ENCODE measurements around the gene CYP17A1.
A peak's percentile ranks its signal among the peaks of the same experiment; 100 is the strongest.

Gene CYP17A1

DNA sequence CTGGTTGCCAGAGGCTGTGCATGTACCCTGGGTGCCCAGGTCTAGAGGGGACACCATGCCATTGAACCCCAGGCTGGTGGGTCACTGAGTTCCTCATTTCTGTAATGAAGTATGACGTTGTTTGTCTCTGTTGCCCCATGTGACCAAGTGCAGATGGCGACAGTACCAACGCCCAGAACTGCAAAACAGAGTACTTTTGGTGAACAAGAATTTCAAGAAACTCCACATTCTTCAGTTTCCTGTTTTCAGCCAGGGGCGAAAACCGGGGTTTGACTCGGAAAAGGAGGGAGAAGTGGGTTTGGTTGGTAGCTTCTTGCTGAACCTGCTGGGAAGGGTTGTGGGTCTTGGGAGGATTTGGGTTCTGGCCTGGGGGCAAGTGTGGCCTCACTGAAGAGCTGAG, 18.2 kb downstream of the CYP17A1 start:
- H3K36me3 ChIP-seq (ENCODE audit: control insufficient read depth in 4 of 4, insufficient read depth in 4 of 4, low read length in 3 of 4) = peaks cover 0 to 13% (median 11%) of the 10 kb centered on the region in 4 experiments
- POLR2A ChIA-PET = no interaction called here
- peak overlapping the region; percentile 16 to 22 for H3K27ac ChIP-seq (ENCODE audit: insufficient read depth in 1 of 2, low read depth in 1 of 2, low read length in 2 of 2, poor library complexity in 1 of 2, severe bottlenecking in 2 of 2)
- H3K27me3 ChIP-seq (replicated peaks in 2 of 5; ENCODE audit: control insufficient read depth in 4 of 5, insufficient read depth in 5 of 5, low read length in 4 of 5) = no peaks in the 10 kb centered on the region
- peak; percentile 35 to 79 (median 73) for DNase-seq
- H3K4me3 ChIP-seq (ENCODE audit: control insufficient read depth in 1 of 7, extremely low read depth in 1 of 7, insufficient read depth in 4 of 7, low read depth in 2 of 7, low read length in 6 of 7) = no peak overlapping the region
- no peaks in the 10 kb centered on the region for H3K9me3 ChIP-seq (ENCODE audit: control extremely low read depth in 1 of 5, control insufficient read depth in 4 of 5, insufficient read depth in 2 of 5, low read depth in 1 of 5, low read length in 4 of 5)
- 0% methylated on average over 2 of the region's 6 CpGs for WGBS (ENCODE audit: insufficient coverage)
- CTCF ChIA-PET = interaction anchor here (0.9 to 7.1 kb wide), 2 partner anchors 9 to 67 kb away, joined by 3 to 27 read pairs; no protein-coding TSS in a partner anchor
- H3K4me1 ChIP-seq (ENCODE audit: control extremely low read depth in 1 of 4, control insufficient read depth in 4 of 4, insufficient read depth in 4 of 4, low read length in 3 of 4) = peaks cover 0 to 40% (median 29%) of the 10 kb centered on the region in 4 experiments

DNA sequence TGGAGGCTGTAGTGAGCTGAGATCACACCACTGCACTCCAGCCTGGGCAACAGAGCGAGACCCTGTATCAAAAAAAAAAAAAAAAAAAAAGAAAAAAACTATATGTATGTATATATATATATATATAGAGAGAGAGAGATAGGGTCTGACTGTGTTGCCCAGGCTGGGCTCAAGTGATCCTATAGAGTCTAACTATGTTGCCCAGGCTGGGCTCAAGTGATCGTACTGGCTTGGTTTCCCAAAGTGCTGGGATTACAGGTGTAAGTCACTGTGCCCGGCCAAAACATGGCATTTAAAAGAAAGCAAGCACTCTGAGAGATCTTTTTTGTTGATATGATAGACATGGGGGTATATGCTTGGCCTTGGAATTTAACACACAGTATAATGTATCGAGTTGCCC, 20.0 kb downstream of the CYP17A1 start:
- WGBS (ENCODE audit: insufficient coverage) = 97% methylated on average over 3 of the region's 4 CpGs
- Histone ChIP-seq H3K4me1 (ENCODE audit: control extremely low read depth in 1 of 4, control insufficient read depth in 4 of 4, insufficient read depth in 4 of 4, low read length in 3 of 4) (peaks cover 6 to 59% (median 38%) of the 10 kb centered on the region in 4 experiments), H3K27ac (ENCODE audit: insufficient read depth in 1 of 2, low read depth in 1 of 2, low read length in 2 of 2, poor library complexity in 1 of 2, severe bottlenecking in 2 of 2) (no peak overlapping the region), H3K36me3 (ENCODE audit: control insufficient read depth in 4 of 4, insufficient read depth in 4 of 4, low read length in 3 of 4) (peaks cover 2 to 27% (median 25%) of the 10 kb centered on the region in 4 experiments), H3K9me3 (ENCODE audit: control extremely low read depth in 1 of 5, control insufficient read depth in 4 of 5, insufficient read depth in 2 of 5, low read depth in 1 of 5, low read length in 4 of 5) (no peaks in the 10 kb centered on the region), H3K4me3 (ENCODE audit: control insufficient read depth in 1 of 7, extremely low read depth in 1 of 7, insufficient read depth in 4 of 7, low read depth in 2 of 7, low read length in 6 of 7) (no peak overlapping the region), H3K27me3 (replicated peaks in 2 of 5; ENCODE audit: control insufficient read depth in 4 of 5, insufficient read depth in 5 of 5, low read length in 4 of 5) (no peaks in the 10 kb centered on the region)
- ChIA-PET CTCF (interaction anchor here (7.1 kb wide), 1 partner anchor 65 kb away, joined by 27 read pairs; no protein-coding TSS in a partner anchor), POLR2A (interaction anchor here (0.6 kb wide), 1 partner anchor 84 kb away, joined by 6 read pairs; no protein-coding TSS in a partner anchor)
- DNase-seq = no peak

DNA sequence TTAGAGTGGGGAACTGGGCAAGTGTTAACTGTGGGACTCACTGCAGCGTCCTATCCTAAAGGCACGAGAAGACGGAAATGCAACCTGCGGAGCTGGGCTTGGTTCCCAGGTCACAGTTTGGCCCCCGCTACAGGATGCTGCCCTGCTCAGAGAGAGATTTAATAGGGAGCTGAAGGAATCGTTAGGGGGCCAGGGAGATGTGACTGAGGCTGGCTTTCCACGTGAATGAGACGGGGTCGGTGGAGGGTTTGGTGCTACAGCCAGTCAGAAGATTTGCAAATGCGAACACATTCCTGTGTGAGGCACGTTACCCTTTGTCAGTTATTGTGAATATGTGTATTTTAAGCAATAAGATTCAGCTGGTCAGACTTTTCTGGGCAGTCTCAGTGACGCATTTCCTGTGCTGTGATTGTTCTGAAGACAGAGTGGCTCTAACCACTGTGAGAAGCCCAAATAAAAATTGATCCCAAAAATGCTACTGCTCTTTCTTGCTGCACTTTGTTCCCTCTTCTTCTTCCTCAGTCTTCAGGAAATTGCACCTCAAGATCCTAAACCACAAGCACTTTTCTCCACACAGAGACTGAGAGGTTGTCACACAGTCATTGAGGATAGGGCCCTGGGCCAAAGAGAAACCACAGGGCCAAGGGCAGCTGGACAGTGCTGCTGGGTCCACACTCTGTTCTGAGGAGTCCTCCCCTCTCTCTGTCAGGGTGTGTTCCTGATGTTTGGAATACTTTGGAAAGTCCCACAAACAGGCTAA, 21.2 kb downstream of the CYP17A1 start:
- 82% methylated on average over 12 of the region's 12 CpGs for WGBS (ENCODE audit: insufficient coverage)
- H3K4me1 ChIP-seq (ENCODE audit: control extremely low read depth in 1 of 4, control insufficient read depth in 4 of 4, insufficient read depth in 4 of 4, low read length in 3 of 4) = peaks cover 9 to 71% (median 42%) of the 10 kb centered on the region in 4 experiments
- H3K27me3 ChIP-seq (replicated peaks in 2 of 5; ENCODE audit: control insufficient read depth in 4 of 5, insufficient read depth in 5 of 5, low read length in 4 of 5) = no peaks in the 10 kb centered on the region
- DNase-seq = peak in 1 of 3 donors; percentile 32
- no peak overlapping the region for H3K4me3 ChIP-seq (ENCODE audit: control insufficient read depth in 1 of 7, extremely low read depth in 1 of 7, insufficient read depth in 4 of 7, low read depth in 2 of 7, low read length in 6 of 7)
- peaks cover 2 to 37% (median 27%) of the 10 kb centered on the region in 4 experiments for H3K36me3 ChIP-seq (ENCODE audit: control insufficient read depth in 4 of 4, insufficient read depth in 4 of 4, low read length in 3 of 4)
- POLR2A ChIA-PET = no interaction called here
- CTCF ChIA-PET = interaction anchor here (0.6 to 7.1 kb wide), 4 partner anchors 9 to 81 kb away, joined by 3 to 27 read pairs (median 3); no protein-coding TSS in a partner anchor
- H3K27ac ChIP-seq (ENCODE audit: insufficient read depth in 1 of 2, low read depth in 1 of 2, low read length in 2 of 2, poor library complexity in 1 of 2, severe bottlenecking in 2 of 2) = no peak overlapping the region
- H3K9me3 ChIP-seq (ENCODE audit: control extremely low read depth in 1 of 5, control insufficient read depth in 4 of 5, insufficient read depth in 2 of 5, low read depth in 1 of 5, low read length in 4 of 5) = no peaks in the 10 kb centered on the region

DNA sequence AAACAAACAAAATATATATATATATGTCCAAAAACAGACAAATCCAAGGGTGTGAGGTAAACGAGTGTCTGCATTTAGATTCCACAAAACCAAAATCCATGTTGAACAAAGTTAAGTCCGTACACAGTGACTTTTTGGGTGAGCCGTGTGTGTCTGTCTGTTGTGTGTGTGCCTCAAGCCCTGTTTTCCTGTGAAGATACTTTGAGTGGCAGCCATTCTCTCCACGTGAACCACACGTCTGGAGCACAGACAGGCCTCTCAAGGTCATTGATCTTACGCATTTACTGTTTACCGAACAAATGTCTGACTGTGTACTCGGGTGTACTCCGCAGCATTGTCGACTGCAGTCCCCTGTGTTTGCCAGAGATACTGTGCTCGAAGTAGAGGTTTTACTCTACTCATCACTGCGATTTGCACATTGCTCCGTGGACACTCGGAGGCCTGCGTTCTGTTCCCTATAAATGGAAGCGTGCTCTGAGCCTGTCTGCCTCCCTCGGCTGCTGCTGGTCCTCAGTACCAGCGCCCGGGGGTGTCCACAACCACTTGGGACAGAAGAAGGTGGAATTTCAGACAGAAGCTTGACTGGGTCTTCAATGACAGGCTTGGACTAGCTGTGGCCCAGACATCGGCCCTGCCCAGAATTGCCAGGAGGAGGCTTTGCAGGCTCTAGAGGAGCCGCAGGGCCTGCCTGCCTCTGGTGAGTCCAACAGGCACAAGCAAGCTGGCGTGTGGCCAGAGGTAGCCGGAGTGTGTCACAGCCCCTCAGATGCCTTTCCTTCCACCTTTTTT, 22.1 kb downstream of the CYP17A1 start:
- peaks cover 2 to 40% (median 30%) of the 10 kb centered on the region in 4 experiments for H3K36me3 ChIP-seq (ENCODE audit: control insufficient read depth in 4 of 4, insufficient read depth in 4 of 4, low read length in 3 of 4)
- CTCF ChIA-PET = interaction anchor here (7.1 kb wide), 1 partner anchor 63 kb away, joined by 27 read pairs; no protein-coding TSS in a partner anchor
- no peaks in the 10 kb centered on the region for H3K9me3 ChIP-seq (ENCODE audit: control extremely low read depth in 1 of 5, control insufficient read depth in 4 of 5, insufficient read depth in 2 of 5, low read depth in 1 of 5, low read length in 4 of 5)
- DNase-seq = peak in 2 of 3 donors; percentile 20 to 31
- no peak overlapping the region for H3K4me3 ChIP-seq (ENCODE audit: control insufficient read depth in 1 of 7, extremely low read depth in 1 of 7, insufficient read depth in 4 of 7, low read depth in 2 of 7, low read length in 6 of 7)
- WGBS (ENCODE audit: insufficient coverage) = 95% methylated on average over 19 of the region's 23 CpGs
- H3K27me3 ChIP-seq (replicated peaks in 2 of 5; ENCODE audit: control insufficient read depth in 4 of 5, insufficient read depth in 5 of 5, low read length in 4 of 5) = no peaks in the 10 kb centered on the region
- POLR2A ChIA-PET = no interaction called here
- no peak overlapping the region for H3K27ac ChIP-seq (ENCODE audit: insufficient read depth in 1 of 2, low read depth in 1 of 2, low read length in 2 of 2, poor library complexity in 1 of 2, severe bottlenecking in 2 of 2)
- H3K4me1 ChIP-seq (ENCODE audit: control extremely low read depth in 1 of 4, control insufficient read depth in 4 of 4, insufficient read depth in 4 of 4, low read length in 3 of 4) = peaks cover 9 to 73% (median 42%) of the 10 kb centered on the region in 4 experiments

DNA sequence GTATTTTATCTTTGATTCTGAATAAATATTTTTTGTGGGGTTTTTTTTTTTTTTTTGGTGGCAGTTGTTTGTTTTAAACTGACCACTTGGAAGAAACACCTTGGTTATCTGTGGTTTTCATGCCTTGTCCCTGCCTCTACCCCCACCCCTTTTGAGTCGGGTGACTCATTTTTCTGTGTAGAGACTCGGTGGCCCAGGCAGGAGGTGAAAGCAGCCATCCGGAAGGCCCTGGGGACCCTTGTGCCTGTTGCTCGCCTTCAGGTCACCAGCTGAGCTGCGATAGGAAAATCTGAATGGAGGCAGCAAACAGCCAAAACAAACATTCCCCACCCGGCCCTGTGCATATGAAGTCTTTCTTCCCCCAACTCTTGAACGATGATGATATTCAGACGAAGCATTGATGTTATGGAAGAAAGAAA, 22.8 kb downstream of the CYP17A1 start:
- Histone ChIP-seq H3K36me3 (ENCODE audit: control insufficient read depth in 4 of 4, insufficient read depth in 4 of 4, low read length in 3 of 4) (peaks cover 2 to 45% (median 33%) of the 10 kb centered on the region in 4 experiments), H3K9me3 (ENCODE audit: control extremely low read depth in 1 of 5, control insufficient read depth in 4 of 5, insufficient read depth in 2 of 5, low read depth in 1 of 5, low read length in 4 of 5) (no peaks in the 10 kb centered on the region), H3K4me1 (ENCODE audit: control extremely low read depth in 1 of 4, control insufficient read depth in 4 of 4, insufficient read depth in 4 of 4, low read length in 3 of 4) (peaks cover 9 to 73% (median 41%) of the 10 kb centered on the region in 4 experiments), H3K4me3 (ENCODE audit: control insufficient read depth in 1 of 7, extremely low read depth in 1 of 7, insufficient read depth in 4 of 7, low read depth in 2 of 7, low read length in 6 of 7) (no peak overlapping the region), H3K27ac (ENCODE audit: insufficient read depth in 1 of 2, low read depth in 1 of 2, low read length in 2 of 2, poor library complexity in 1 of 2, severe bottlenecking in 2 of 2) (no peak overlapping the region), H3K27me3 (replicated peaks in 2 of 5; ENCODE audit: control insufficient read depth in 4 of 5, insufficient read depth in 5 of 5, low read length in 4 of 5) (no peaks in the 10 kb centered on the region)
- 93% methylated on average over 3 of the region's 8 CpGs for WGBS (ENCODE audit: insufficient coverage)
- DNase-seq = no peak
- POLR2A ChIA-PET = no interaction called here
- CTCF ChIA-PET = no interaction called here

DNA sequence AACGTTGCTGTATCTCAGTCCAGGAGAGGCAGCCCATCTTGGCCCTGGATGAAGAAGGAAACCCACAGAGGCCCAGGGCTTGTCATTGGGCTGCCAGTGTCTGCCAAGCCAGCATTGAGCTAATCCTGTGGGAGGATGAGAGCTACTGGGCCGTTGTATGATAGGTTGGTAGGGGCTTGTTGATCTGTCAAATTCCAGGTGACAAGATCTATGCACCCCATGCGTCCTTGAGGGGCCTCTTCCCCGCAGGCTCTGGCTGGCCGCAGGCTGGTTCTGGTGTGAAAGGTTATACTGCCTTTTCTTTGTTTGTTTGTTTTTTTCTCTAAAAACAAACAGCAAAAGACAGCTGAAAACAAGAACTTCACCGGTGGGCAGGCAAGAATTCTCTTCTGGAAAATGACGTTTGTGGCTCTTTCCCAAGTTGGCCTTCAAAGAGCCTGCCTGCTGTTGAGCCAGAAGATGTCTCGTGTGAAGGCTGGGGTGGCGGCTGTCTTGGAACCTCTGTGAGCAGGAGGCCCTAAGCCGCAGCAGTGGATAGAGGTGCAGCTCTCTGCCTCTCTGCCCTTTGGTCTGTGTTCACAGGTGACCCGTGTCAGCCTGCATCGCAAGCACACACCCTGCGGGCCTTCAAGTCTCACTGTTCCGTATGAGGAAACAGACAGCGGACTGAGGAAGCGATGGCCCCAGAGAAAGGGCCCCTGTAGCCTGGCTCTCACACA, 23.3 kb downstream of the CYP17A1 start:
- Histone ChIP-seq H3K9me3 (ENCODE audit: control extremely low read depth in 1 of 5, control insufficient read depth in 4 of 5, insufficient read depth in 2 of 5, low read depth in 1 of 5, low read length in 4 of 5) (no peaks in the 10 kb centered on the region), H3K27me3 (replicated peaks in 2 of 5; ENCODE audit: control insufficient read depth in 4 of 5, insufficient read depth in 5 of 5, low read length in 4 of 5) (no peaks in the 10 kb centered on the region), H3K36me3 (ENCODE audit: control insufficient read depth in 4 of 4, insufficient read depth in 4 of 4, low read length in 3 of 4) (peaks cover 2 to 45% (median 33%) of the 10 kb centered on the region in 4 experiments), H3K4me3 (ENCODE audit: control insufficient read depth in 1 of 7, extremely low read depth in 1 of 7, insufficient read depth in 4 of 7, low read depth in 2 of 7, low read length in 6 of 7) (no peak overlapping the region), H3K4me1 (ENCODE audit: control extremely low read depth in 1 of 4, control insufficient read depth in 4 of 4, insufficient read depth in 4 of 4, low read length in 3 of 4) (peaks cover 9 to 68% (median 36%) of the 10 kb centered on the region in 4 experiments), H3K27ac (ENCODE audit: insufficient read depth in 1 of 2, low read depth in 1 of 2, low read length in 2 of 2, poor library complexity in 1 of 2, severe bottlenecking in 2 of 2) (no peak overlapping the region)
- CTCF ChIA-PET = interaction anchor here (1.0 to 2.4 kb wide), 4 partner anchors 12 to 61 kb away, joined by 3 to 8 read pairs (median 4); no protein-coding TSS in a partner anchor
- DNase-seq = no peak
- WGBS (ENCODE audit: insufficient coverage) = 97% methylated on average over 15 of the region's 16 CpGs
- POLR2A ChIA-PET = no interaction called here
